NB4 (cell line): ENCODE results near the gene ACE.

Source experiments
- DNase-seq: peaks from one replicate; pipeline ENCODE4 v3.0.0; 2010; ENCODE audit warnings: low read depth
- H3K4me3 ChIP-seq: one replicate; pipeline ENCODE4 v1.5.1; 2011; ENCODE audit warnings: mild to moderate bottlenecking, low read depth, low read length, moderate library complexity
- CTCF ChIP-seq: IDR thresholded peaks from one replicate; pipeline ENCODE4 v1.5.1; 2012; ENCODE audit warnings: low read depth, low read length
- MAX ChIP-seq: IDR thresholded peaks from 2 replicates; pipeline ENCODE4 v1.6.1; 2011; ENCODE audit warnings: low read depth, low read length
- MYC ChIP-seq: IDR thresholded peaks from 2 replicates; pipeline ENCODE4 v1.6.1; 2011; ENCODE audit warnings: low read depth, low read length
- POLR2A ChIP-seq: IDR thresholded peaks from 2 replicates; pipeline ENCODE4 v1.6.1; 2011; ENCODE audit warnings: mild to moderate bottlenecking; ENCODE audit not compliant: insufficient read length; ENCODE audit errors: extremely low read depth

ACE gene

GRCh38 chr17:63535640-63536039, 58.8 kb downstream of the ACE start:
- DNase-seq = no peak
- TF ChIP-seq POLR2A (no peak), MAX (no peak), MYC (no peak), CTCF (no peak)
- H3K4me3 ChIP-seq = no peak overlapping the region

GRCh38 chr17:63537001-63537400, 60.1 kb downstream of the ACE start:
- DNase-seq = no peak
- TF ChIP-seq POLR2A = no peak
- no peak for TF ChIP-seq CTCF
- no peak for TF ChIP-seq MAX
- H3K4me3 ChIP-seq = no peak overlapping the region

- TF ChIP-seq MAX (no peak), CTCF (no peak), MYC (no peak), POLR2A (no peak)
- no peak for DNase-seq
- H3K4me3 ChIP-seq = no peak overlapping the region
Measured at GRCh38 chr17:63537991-63538692, 61.3 kb downstream of the ACE start.

- no peak for TF ChIP-seq CTCF
- TF ChIP-seq POLR2A = no peak
- TF ChIP-seq MAX = no peak
- no peak overlapping the region for H3K4me3 ChIP-seq
Measured at GRCh38 chr17:63538693-63539595, 62.1 kb downstream of the ACE start.

GRCh38 chr17:63540590-63540989, 63.7 kb downstream of the ACE start:
- H3K4me3 ChIP-seq = no peak overlapping the region
- TF ChIP-seq CTCF = no peak
- no peak for TF ChIP-seq POLR2A
- no peak for TF ChIP-seq MYC
- TF ChIP-seq MAX = no peak
- DNase-seq = no peak

More at GRCh38 chr17:63538693-63539595, 62.1 kb downstream of the ACE start:
- no peak for DNase-seq
